ENCODE data around the gene CDK17.
"Not testable (repeated sequence)": the region's sequence is repeated elsewhere in the genome, so short reads cannot be mapped to it uniquely, and the experiment has no call there.

CDK17 gene

DNA sequence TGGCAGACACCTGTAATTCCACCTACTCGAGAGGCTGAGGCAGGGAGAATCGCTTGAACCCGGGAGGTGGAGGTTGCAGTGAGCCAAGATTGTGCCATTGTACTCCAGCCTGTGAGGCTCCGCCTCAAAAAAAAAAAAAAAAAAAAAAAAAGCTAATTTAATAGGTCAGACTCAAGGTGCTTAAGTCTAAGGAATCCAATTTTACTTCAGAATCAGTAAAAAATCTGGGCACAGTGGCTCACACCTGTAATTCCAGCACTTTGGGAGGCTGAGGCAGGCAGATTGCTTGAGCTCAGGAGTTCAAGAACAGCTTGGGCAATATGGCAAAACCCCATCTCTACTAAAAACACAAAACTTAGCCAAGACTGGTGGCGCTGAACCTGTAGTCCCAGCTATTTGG is 7.0 kb downstream of the CDK17 start:
- DNase-seq (ENCODE audit: low read depth in 2 of 2), result not testable (repeated sequence)

DNA sequence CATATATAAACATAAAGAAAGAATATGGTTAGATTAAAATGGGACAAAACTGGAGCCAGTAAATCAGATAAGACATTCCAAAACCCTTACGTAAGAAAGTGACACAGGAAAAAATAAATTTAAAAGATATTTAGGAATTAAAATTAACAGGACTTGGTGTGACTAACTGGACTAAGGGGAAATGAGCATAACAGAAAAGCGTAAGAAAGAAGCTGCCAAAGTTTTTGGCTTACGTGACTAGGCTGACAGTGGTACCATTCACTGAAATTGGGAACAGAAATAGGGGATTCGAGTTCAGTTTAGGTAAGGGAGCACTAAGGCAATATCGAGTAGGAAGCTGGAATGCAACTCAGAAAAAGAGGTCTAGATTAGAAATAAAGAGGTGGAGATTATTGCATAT is 7.8 kb downstream of the CDK17 start:
- no peak for DNase-seq (ENCODE audit: low read depth in 2 of 2)

DNA sequence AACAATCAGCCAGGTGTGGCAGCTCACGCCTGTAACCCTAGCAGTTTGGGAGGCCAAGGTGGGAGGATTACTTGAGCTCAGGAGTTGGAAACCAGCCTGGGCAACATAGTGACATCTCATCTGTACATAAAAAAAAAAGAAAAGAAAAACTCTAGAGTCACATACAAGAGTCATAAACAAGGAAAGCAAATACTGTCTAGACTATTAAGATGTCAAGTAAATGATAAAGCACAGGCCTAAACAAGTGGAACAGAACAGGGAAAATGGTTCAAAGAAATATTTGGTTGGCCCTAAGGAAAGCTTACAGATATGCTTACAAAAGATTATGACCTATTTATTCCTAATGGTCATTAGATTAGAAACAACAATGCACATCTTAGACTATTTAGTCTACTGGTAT is 12.3 kb downstream of the CDK17 start:
- no peak for DNase-seq (ENCODE audit: low read depth in 2 of 2)

DNA sequence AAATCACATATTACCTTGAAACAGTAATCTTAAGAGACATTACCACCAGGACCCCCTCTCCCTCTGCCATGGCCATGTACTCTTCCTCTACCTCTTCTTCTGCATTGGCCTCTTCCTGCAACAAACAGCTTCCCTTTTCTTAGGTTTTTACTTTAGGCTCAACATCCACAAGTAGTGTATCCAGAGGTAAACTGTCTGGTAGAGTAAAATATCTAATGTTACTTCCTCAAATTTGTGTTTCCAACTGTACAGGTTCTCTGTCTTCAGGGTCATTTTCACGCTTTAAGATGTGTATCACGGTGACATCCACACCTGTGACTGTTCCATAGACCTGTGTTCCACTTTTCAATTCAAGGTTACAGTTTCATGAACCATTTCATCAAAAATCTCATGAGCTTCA is 13.4 kb downstream of the CDK17 start:
- DNase-seq (ENCODE audit: low read depth in 2 of 2), result no peak

DNA sequence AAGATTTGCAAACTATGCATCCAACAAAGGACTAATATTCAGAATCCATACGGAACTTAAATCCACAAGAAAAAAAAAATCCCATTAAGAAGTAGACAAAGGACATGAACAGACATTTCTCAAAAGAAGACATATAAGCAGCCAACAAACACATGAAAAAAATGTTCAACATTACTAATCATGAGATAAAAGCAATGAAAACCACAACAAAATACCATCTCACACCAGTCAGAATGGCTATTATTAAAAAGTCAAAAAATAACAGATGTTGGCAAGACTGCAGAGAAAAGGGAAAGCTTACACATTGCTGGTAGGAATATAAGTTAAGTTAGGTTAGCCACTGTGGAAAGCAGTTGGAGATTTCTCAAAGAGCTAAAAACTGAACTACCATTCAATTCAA is 16.2 kb downstream of the CDK17 start:
- DNase-seq (ENCODE audit: low read depth in 2 of 2), result no peak

DNA sequence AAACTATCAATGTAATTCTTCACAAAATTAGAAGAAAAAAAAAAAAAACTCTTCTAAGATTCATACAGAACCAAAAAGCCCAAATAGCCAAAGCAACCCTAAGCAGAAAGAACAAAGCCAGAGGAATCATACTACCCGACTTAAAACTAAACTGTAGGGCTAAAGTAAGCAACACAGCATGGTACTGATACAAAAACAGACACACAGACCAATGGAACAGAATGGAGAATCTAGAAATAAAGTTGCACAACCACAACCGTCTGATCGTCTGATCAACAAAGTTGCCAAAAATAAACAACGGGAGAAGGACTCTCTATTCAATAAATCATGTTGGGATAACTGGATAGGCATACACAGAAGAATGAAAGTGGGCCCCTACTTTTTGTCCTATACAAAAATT is 16.9 kb downstream of the CDK17 start:
- DNase-seq (ENCODE audit: low read depth in 2 of 2), result no peak

DNA sequence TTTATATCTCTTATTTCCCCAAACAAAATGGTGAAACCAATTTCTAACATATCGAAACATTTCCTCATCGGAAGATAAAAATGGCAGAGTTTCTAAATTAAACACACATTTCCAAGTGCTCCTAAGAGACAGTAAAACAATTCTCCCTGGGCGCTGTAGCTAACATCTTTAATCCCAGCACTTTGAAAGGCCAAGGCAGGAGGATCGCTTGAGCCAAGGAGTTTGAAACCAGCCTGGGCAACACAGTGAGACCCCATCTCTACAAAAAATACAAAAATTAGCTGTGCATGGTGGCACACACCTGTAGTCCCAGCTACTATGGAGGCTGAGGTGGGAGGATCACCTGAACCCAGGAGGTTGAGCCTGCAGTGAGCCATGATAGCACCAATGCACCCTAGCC is 20.5 kb downstream of the CDK17 start:
- DNase-seq (ENCODE audit: low read depth in 2 of 2), result not testable (repeated sequence)

DNA sequence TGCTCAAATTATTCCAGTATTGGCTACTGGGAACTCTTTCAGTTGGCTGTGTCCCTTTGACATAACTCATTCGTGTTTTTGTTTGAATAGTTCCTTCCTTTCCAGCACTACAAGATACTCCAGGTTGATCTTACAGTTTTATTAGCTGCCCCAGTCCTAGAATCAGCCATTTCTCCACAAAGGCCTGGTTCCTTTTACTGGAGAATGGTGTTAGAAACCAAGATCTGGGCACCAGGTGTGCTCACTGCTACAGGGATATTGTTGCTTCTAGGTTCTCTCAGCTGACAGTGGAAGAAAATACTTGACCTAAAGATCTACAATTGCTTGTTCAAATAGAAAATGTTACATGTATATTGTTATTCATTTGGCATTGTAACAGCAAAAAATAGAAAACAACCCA is 21.9 kb downstream of the CDK17 start:
- no peak for DNase-seq (ENCODE audit: low read depth in 2 of 2)

DNA sequence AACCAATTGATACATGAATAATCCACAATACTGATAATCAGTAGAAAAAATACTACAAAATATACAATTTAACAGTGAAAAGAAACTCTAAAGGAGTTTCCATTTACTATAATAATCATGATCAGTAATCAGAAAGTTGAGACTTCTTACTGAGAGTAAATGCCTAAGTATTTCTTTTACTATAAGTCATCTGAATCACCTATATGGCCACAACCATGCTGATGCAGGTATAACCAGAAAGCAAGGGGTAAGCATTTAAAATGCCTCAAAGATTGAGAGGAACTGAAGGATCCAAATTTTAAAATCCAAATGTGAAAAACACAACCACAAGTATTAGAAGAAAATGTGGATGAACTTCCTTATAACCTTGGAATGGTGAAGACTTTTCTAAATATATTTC is 23.4 kb downstream of the CDK17 start:
- DNase-seq (ENCODE audit: low read depth in 2 of 2), result no peak

DNA sequence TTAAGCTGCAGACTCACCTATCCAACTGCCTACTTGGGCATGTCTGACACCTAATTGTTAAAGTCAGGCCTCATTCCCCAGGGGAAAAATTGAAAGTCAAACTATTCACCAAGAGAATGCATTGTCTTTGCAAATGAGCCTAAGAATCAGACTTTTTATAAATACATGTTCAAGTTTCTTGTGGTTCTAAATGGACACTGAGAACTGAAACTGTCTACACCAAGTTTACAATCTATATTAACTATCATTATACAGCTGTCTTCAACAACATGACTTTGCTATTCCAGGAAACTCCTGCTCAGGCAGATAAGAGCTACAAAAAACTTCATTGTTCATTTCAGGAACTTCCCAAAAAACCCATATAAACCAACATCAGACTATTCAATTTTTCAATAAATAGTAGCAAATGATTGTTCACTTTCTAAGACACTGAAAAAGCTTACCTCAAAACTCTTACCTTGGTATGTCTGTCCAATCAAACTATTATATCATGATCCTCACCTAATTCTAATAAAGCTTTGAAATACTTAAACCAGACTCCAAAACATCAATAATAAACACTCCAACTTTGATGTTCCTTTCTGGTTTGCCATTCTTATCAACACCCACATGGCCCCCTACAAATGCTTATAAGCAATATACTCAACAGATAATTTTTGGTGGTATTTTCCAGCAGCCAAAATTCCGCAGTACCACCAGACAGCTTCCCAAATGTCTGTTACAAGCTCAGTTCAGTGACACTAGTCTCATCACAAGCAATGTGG is 24.2 kb downstream of the CDK17 start:
- DNase-seq (ENCODE audit: low read depth in 2 of 2), result no peak

DNA sequence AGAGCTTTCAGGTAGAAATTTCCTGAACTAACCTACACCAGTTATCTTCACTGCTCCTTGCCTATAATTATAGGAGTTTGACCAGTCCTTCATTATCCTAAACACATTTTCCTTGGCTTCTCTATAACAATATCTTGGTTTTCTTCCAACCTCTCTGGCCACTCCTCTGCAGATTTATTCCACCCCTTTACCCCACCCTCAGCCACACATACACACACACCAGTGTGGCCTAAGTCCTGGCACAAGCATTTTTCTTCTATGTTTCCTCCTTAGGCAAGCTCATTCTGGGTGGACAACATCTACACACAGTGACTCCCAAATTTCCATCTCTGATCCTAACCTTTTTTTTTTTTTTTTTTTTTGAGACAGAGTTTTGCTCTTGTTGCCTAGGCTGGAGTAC is 25.1 kb downstream of the CDK17 start:
- DNase-seq (ENCODE audit: low read depth in 2 of 2), result no peak

DNA sequence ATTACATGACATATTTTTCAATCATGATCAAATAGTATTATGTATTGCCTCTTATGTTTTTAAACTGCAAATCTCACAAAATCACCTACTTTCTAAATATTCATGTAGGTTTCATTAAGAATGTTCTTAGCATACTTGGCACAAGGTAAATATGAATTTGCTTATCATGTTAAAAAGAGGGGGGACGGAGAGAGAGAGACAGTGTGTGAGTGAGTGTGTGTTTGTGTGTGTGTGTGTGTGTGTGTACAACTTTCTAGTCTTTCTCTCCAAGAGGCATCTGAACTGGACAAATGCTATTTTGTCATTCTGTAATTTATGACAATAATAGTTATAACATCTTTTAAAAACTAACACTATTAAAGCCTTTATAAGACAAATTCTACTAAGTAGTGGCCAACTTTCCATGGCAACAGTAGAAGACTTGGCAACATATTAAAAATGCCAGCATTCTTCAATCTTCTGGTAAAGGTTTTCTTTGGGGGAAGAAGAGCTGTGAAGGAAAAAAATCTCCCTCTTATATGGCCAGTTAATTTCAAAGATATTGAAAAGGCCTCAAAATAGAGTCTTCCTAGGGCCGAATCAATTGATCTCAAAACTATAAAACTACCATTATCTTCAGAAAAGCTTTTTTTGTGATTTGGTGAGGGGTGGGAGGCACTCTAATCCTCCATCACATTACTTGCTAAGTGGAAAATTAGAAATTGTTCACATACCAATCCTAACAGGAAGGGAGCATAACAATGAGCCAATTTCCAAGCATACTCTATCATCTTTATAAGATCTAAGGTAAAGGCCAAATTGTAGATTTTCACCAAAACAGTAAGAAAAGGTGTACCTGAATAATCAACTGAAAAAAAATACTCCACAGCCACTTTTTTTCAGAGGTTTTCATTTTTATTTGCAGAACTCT is 28.2 kb downstream of the CDK17 start:
- no peak for DNase-seq (ENCODE audit: low read depth in 2 of 2)

DNA sequence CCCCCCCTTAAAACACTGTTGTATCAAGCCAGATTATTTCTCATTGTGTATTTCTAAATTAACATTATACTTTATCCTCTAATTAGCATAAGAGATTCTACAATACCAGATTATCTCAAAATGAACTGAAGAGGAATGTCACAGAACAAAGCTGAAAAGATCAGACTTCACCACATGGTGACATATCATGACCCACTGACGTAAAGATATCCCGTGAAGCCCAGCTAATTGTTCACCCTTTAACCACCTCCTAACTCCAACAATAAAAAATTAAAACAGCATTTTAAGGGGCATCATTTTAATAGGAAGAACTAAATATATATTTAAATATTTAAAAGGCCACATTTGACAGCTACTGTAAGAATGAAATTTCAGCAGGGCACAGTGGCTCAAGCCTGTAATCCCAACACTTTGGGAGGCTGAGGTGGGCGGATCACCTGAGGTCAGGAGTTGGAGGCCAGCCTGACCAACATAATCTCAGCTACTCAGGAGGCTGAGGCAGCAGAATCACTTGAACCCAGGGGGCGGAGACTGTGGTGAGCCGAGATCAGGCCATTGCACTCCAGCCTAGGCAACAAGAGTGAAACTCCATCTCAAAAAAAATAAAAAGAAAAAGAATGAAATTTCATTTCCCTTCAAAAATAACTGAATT is 29.0 kb downstream of the CDK17 start:
- no peak for DNase-seq (ENCODE audit: low read depth in 2 of 2)

DNA sequence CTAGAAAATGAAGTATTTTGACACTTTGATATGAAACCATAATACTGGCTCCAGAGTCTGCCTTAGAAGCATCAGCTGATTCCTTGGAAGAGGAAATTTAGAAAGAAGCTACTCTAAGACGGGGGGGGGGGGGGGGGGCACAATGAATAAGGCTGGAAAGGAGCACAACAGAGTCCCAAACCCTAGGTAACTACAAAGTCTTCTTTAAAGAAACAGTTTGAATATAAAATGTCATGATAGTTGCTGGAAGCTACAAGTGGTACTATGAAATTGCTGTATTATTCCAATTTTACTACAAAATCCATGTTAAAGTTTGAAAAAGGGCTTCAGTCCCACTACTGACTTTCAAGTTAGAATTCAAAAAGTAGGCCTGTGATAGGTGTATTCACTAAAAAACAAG is 31.6 kb downstream of the CDK17 start:
- DNase-seq (ENCODE audit: low read depth in 2 of 2), result no peak

DNA sequence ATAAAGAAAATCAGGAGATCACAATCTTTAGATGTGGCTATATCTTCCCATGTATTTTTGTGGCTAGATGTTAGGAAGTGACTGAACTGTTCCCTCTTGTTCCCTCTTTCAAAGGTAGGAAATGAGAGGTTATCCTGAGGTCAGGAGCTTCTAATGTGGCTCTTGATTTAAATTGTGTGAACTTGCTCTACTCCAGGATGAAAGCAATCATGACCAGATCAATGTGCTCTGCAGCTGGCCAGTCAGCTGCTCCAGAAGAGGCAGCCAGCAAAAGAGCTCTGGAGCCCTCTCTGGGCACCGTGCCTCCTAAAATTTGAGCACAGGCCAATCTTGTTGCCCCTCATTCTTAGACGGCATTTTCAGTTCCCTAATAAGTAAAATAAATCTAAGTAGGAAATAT is 32.0 kb downstream of the CDK17 start:
- no peak for DNase-seq (ENCODE audit: low read depth in 2 of 2)

DNA sequence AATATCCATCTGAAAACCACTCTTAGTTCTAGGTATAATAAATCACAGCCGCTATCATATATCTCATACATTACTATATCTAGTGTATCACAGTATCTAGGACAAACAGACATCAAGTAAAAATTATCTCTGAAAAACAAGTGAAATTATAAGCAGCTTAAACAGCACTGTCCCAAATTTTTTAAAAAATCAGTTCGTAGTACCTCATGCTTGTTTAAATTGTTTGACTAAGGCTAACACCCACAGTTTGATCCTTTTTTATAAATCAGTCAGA is 33.9 kb downstream of the CDK17 start:
- DNase-seq (ENCODE audit: low read depth in 2 of 2), result no peak

DNA sequence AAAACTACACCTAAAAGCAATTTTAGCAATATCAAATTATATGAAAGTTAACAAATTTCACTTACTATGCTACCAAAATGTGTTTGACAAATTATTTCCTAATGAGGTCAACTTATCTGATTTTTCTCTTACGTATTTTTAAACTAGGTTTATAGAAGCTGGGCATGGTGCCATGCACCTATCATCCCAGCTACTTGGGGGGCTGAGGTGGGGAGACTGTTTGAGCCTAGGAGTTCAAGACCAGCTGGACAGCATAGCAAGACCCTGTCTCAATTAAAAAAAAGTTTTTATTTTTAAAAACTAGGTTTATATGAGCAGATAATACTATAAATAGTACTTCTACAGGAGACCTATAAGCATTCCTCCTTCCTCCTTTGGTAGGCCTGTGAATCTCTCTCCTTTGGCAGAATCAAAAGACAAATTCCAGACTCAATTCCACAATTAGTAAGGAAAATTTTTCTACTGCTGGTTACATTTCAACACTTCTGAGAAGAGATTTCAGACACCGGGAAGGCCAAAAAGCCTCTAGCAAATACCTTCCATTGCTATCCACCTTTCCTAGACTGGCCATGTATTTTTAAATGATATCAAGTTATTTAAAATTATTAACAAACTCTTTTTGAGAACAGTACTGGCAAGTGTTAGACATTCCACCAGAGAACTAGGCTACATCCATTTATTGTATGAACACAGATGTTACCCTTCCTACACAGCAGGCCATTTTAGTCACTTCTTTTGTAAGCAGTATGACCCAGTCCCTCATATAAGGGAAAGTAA is 34.4 kb downstream of the CDK17 start:
- no peak for DNase-seq (ENCODE audit: low read depth in 2 of 2)

DNA sequence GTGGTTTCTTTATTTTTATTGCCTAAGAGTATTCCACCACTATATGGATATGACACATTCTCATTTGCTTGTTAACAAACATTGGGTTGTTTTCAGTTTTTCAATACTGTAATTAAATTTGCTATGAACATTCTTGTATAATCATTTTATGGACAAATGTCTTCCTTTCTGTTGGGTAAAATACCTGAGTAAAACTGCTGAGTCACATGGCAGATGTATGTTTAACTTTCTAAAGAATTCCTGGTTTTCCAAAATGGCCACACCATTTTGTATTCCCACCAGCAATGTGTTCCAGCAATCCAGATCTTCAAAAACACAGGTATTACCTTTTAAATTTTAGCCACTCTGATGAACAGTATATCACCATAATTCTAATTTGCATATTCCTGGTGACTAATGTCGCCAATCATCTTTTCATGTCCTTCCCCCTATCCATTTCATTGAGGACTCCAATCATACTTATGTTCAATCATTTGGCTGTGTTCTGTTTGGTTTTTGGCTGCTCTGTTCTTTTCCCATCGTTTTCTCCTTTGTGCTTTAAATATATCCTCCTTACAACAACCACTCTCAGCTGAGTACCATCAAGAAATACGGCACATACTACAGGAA is 36.0 kb downstream of the CDK17 start:
- DNase-seq (ENCODE audit: low read depth in 2 of 2), result no peak

DNA sequence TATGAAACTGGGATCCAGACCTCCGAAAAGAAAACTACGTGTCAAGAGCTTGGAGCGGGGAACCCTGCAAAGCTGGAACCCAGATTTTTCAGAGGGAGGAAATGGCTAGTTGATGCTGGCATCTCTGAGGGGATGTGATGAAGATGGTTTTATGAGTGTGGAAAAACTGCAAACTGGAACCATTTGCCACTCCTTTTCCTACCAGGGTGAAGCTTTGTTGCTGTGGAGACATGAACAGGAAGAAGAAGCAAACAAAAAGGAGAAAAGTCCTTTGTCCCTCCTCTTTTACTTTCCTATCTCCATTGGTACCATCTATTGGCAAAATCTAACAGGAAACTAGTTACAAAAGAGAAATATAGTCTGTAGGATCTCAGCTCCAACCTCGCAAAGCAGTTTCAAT is 39.2 kb downstream of the CDK17 start:
- DNase-seq (ENCODE audit: low read depth in 2 of 2), result no peak

DNA sequence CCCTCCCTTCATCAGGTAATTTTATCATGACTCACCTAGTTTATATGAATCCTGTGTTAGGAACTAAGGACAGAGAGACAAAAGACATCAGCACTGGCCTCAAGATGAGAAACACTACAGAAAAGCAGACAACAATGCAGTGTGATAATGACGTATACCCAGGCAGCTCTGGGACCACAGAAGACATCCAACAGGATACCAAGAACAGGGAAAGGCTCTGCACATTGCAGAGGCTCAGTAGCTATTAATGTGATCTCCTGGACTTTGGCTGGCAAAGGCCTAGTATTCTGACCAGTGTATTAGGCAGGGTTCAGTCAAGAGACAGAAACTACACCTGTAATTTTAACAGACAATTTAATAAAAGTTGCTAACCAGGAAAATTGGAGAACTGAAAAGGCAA is 39.7 kb downstream of the CDK17 start:
- DNase-seq (ENCODE audit: low read depth in 2 of 2), result no peak

DNA sequence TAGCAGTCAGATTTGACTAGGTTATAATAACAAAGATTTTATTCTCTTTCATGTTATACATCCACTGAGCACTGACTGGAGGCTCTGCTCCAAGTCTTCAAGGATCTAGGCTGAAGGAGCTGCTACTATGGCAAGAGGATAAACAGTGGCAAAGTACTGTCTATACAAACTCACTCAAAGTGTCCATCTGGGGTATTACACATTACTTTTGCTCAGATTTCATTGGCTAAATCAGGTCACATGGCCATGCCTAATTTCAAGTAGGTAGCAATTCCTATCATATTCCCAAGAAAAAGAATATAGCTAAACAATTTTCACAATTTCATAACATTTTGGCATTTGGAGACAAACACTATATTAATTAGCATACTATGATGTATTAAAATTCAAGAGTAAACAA is 40.9 kb downstream of the CDK17 start:
- no peak for DNase-seq (ENCODE audit: low read depth in 2 of 2)

DNA sequence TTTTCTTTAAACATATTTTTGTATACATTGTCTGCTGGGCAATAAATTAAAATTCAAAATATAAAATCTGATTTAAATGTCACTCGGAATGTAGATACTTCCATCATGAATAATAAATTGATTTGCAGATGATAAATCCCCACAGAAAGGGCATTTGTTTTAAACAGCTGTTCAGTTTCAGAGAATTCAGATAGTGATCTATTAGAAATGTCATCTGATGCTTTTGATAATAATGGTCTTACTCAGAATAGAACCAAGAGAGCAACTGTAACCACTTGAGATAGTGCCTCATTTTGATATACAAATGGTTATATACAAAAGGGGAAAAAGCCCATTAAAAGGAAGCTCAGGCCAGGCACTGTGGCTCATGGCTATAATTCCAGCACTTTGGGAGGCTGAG is 43.4 kb downstream of the CDK17 start:
- no peak for DNase-seq (ENCODE audit: low read depth in 2 of 2)
